Endothelial cell of umbilical vein (primary cell): Measurements from ENCODE around the gene OPCML.

Experiments used
- EZH2 ChIP-seq: IDR thresholded peaks from 2 replicates; pipeline ENCODE4 v1.6.1; 2012; ENCODE audit warnings: borderline replicate concordance, low read depth, mild to moderate bottlenecking, moderate library complexity, low read length, inconsistent platforms; ENCODE audit not compliant: severe bottlenecking
- FOS ChIP-seq: IDR thresholded peaks from 2 replicates; pipeline ENCODE4 v1.6.1; 2011; ENCODE audit warnings: mild to moderate bottlenecking, low read length, moderate library complexity, borderline replicate concordance; ENCODE audit not compliant: insufficient read depth
- JUN ChIP-seq: IDR thresholded peaks from 2 replicates; pipeline ENCODE4 v1.6.1; 2011; ENCODE audit warnings: borderline replicate concordance, low read depth; ENCODE audit not compliant: insufficient read length, insufficient read depth
- MYC ChIP-seq: IDR thresholded peaks from one replicate; pipeline ENCODE4 v1.6.1; 2011; ENCODE audit warnings: mild to moderate bottlenecking, low read depth, low read length
- POLR2A ChIP-seq: IDR thresholded peaks from 2 replicates; pipeline ENCODE4 v1.6.1; 2012; ENCODE audit warnings: low read depth, mild to moderate bottlenecking, control low read depth, low read length
- POLR2AphosphoS5 ChIP-seq: IDR thresholded peaks from 2 replicates; pipeline ENCODE4 v1.6.1; 2012; ENCODE audit warnings: low read depth, mild to moderate bottlenecking, control low read depth, low read length, moderate library complexity; ENCODE audit not compliant: insufficient read depth
- TF ChIP-seq, protein P1 (sequence below), 2 donors: IDR thresholded peaks; 1 replicate in 1 of 2; 2 replicates in 1 of 2; pipeline ENCODE4 v1.5.1; 2011; ENCODE audit warnings: low read length in 2 of 2, mild to moderate bottlenecking in 2 of 2, moderate library complexity in 2 of 2, control low read depth in 1 of 2, inconsistent platforms in 1 of 2, low read depth in 1 of 2; ENCODE audit not compliant: insufficient read depth in 1 of 2; ENCODE audit errors: extremely low read depth in 1 of 2
- TF ChIP-seq, protein P2 (sequence below): IDR thresholded peaks from 2 replicates; pipeline ENCODE4 v1.6.1; 2011; ENCODE audit not compliant: insufficient read depth, insufficient read length

DNA sequence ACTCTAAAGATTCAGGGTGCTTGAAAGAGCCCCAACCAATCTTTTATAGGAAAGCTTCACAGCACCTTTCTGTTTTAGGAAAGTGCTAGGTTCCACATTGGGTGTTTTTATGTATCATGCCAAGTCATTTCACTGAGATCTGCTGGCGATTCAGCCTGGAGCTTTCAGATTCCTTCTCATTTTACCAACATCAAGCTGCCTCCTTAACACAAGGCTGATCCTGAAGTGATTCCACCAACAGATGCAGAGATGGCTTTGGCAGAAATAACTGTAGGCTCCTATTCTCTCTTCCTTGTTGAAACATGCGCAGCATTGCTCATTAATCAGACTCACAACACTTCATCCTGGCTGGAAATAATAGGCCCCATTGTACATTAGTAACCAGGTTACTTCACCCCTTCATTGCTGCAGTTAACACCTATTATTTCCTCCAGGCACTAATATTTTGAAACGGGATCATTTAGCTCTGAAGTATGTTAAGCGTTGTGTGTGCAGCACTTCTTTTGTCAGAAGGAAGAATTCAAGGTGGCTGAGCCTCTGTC is 89.0 kb downstream of the OPCML start:
- TF ChIP-seq, protein P1, sequence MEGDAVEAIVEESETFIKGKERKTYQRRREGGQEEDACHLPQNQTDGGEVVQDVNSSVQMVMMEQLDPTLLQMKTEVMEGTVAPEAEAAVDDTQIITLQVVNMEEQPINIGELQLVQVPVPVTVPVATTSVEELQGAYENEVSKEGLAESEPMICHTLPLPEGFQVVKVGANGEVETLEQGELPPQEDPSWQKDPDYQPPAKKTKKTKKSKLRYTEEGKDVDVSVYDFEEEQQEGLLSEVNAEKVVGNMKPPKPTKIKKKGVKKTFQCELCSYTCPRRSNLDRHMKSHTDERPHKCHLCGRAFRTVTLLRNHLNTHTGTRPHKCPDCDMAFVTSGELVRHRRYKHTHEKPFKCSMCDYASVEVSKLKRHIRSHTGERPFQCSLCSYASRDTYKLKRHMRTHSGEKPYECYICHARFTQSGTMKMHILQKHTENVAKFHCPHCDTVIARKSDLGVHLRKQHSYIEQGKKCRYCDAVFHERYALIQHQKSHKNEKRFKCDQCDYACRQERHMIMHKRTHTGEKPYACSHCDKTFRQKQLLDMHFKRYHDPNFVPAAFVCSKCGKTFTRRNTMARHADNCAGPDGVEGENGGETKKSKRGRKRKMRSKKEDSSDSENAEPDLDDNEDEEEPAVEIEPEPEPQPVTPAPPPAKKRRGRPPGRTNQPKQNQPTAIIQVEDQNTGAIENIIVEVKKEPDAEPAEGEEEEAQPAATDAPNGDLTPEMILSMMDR (IDR thresholded peaks at IDR 0.05; ENCODE audit: extremely low read depth in 1 of 2, insufficient read depth in 1 of 2, low read depth in 1 of 2, low read length in 2 of 2): no peak
- TF ChIP-seq POLR2A (no peak), EZH2 (no peak), POLR2AphosphoS5 (no peak), FOS (no peak), JUN (no peak), MYC (no peak)
- TF ChIP-seq, protein P2, sequence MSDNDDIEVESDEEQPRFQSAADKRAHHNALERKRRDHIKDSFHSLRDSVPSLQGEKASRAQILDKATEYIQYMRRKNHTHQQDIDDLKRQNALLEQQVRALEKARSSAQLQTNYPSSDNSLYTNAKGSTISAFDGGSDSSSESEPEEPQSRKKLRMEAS: no peak
